IPS-18c (cell line): ENCODE results near the gene FLT3.

Experiments
- H3K4me3 ChIP-seq: 2 replicates; pipeline ENCODE4 v1.7.0; 2013; ENCODE audit warnings: low read depth, mild to moderate bottlenecking, low read length, moderate library complexity; ENCODE audit not compliant: insufficient read depth
- H3K9me3 ChIP-seq: one replicate; pipeline ENCODE4 v1.6.1; 2013; ENCODE audit warnings: mild to moderate bottlenecking, low read length, moderate library complexity; ENCODE audit not compliant: control insufficient read depth, insufficient read depth

Gene FLT3

DNA sequence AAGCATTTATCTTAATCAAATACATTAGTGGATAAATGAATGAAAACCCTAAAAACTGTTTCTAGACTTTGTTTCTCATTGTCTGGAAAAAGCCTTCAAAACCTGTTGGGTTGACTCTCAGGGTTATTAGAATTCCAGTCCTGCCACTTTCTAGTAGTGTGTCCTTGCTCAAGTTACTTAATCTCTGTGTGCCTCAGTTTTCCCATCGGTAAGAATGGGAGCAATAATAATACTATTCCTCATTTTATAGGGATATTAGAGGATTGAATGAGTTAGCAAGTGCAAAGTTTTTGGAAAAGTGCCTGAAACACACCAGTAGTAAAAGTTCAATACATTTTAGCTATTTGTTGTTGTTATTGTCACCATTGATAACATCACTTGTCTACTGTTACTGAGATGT, 114.8 kb downstream of the FLT3 start:
- no peak overlapping the region for H3K4me3 ChIP-seq
- H3K9me3 ChIP-seq, result no peaks in the 10 kb centered on the region

DNA sequence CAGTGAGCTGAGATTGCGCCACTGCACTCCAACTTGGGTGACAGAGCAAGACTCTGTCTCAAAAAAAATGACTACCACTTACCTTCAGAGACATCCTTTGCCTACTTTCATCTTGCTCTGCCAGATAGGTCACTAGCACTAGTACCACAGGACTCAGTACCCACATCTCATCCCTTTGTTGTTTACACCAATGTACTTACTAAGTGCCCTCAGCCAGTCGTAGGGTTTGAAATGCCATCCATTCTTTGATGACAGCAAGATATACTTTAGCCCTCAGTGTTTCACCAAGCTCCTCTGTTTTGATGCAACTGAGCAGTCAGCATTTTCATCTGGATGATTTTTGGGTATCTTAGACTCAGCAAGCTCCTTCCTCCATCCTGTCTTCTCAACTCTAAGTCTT, 118.0 kb downstream of the FLT3 start:
- Histone ChIP-seq H3K9me3 (peaks cover 2% of the 10 kb centered on the region), H3K4me3 (no peak overlapping the region)

- no peak overlapping the region for H3K4me3 ChIP-seq
- H3K9me3 ChIP-seq, result peaks cover 2% of the 10 kb centered on the region
Observed at GRCh38 chr13:27981006-27981708, 119.2 kb downstream of the FLT3 start.

GRCh38 chr13:27980280-27980998, 119.9 kb downstream of the FLT3 start:
- Histone ChIP-seq H3K9me3 (peaks cover 2% of the 10 kb centered on the region), H3K4me3 (no peak overlapping the region)

DNA sequence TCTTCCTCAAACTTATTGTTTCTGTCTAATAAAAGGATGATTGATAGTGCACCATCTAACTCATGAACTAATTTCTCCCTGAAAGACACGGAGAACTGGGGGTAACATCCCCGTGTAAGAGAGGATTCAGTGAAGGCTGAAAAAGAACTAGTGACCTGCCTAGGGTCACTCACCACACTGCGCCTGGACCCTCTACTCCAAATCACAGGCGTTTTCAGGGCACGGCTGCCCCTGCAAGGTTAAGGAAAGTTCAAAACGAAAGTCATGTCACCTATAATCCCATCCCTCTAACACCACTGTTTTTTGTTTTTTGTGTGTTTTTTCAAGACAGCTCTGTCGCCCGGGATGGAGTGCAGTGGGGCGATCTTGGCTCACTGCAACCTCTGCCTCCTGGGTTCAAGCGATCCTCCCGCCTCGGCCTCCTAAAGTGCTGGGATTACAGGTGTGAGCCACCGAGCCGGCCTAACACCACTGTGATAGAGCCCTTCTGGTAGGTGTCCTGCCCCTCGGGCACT, 120.6 kb downstream of the FLT3 start:
- H3K4me3 ChIP-seq, result no peak overlapping the region

DNA sequence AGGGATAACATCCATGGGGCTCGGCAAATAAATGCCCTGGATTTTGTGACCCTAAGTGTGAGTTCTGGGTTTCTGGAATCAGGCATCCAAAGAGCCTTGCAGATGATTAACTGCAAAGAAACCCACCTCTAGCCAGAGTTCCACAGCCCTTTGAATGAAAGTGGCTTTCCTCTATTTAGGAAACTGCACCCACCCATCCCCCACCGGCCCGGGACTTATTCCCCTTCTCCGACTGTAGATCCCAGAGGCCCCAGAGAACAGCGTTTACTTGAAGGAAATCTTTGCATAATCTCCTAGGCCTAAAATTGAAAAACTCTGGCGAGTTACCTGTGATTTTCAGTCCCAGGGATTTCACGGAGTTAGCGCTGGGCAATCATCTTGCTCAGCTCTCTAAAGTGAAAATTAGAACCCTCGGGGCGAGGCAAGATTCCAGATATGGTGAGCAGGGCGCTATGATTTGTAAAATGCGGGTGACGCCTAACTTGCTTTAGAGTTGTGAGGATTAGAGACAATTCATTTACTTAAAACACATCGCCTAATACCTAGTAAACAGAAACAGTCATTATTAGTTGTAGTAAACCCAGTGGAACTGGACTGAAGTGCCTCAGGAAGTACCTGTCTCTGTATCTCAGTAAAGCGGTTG, 121.3 kb downstream of the FLT3 start:
- Histone ChIP-seq H3K9me3 (peaks cover 4% of the 10 kb centered on the region), H3K4me3 (no peak overlapping the region)

More for the DNA sequence above, 120.6 kb downstream of the FLT3 start:
- peaks cover 4% of the 10 kb centered on the region for H3K9me3 ChIP-seq

DNA sequence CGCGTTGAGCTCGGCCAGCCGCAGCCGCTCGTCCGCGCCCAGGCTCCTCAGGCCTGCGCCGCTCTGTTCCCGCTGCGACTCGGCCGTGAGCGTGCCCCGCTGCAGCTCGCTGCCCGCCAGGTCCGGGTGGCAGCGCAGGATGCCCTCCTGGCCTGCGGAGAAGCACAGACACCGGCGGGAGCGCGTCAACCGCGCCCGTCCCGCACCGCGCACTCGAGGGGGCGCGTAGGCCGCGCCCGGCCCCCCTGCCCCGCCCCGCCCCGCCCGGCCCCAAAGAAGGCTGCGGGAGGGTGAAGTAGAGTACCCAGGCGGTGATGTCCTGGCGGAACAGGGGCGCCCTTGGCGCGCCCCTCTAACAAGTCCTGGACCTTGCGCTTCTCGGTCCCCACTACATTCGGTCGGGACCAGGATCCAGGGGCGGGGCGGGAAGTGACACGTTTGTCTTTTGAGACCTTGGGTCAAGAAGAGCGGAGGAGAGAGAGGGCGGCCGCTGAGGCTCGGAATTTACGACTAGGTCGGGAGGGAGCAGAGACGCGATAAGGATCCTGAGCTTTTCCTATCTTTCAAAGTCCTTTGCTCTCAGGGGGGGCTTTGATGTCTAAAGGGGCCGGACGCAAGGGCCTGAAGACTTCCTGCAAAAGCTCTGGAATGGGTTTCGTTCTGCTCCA, 121.9 kb downstream of the FLT3 start:
- Histone ChIP-seq H3K4me3 (no peak overlapping the region), H3K9me3 (peaks cover 4% of the 10 kb centered on the region)

DNA sequence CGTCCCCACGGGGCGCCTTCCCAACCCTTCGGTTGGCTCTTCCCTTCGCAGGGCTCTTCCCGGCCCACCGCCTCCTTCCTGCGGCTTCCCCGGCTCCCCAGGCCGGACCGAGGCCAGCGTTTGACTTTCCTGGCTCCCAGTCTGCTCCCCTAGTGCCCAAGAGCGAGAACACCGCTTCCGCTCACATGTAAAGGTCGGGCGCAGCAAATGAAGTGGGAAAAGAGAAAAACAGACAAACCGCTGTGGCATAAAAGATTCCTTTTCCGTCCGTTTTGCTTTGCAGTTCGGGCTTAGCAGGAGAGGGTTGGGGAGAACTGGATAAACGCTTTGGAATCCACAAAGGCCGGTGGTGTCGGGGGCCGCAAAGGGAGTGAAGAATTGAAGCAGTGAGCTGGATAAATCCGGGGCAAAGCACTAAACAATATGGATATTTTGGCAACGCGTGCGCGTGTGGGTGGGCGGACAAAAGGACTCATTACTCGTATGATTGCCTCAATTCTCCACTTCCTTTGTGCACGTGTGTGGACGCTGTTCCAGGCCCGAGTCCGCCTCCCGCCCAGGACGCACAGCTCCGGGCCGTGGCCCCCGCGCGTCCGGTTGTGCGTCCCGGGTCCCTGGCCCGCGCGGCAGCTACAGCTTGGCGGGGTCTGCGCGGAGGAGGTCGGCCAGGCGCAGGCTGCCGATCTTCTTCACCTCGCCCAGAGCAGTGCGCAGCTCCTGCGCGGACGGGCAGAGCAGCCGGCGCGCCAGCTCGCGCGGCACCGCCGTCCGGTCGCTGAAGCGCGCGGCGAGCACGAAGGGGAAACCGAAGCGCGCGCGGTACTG, 122.7 kb downstream of the FLT3 start:
- Histone ChIP-seq H3K9me3 (peaks cover 4% of the 10 kb centered on the region), H3K4me3 (no peak overlapping the region; the same call in 1 of the 2 replicates)

DNA sequence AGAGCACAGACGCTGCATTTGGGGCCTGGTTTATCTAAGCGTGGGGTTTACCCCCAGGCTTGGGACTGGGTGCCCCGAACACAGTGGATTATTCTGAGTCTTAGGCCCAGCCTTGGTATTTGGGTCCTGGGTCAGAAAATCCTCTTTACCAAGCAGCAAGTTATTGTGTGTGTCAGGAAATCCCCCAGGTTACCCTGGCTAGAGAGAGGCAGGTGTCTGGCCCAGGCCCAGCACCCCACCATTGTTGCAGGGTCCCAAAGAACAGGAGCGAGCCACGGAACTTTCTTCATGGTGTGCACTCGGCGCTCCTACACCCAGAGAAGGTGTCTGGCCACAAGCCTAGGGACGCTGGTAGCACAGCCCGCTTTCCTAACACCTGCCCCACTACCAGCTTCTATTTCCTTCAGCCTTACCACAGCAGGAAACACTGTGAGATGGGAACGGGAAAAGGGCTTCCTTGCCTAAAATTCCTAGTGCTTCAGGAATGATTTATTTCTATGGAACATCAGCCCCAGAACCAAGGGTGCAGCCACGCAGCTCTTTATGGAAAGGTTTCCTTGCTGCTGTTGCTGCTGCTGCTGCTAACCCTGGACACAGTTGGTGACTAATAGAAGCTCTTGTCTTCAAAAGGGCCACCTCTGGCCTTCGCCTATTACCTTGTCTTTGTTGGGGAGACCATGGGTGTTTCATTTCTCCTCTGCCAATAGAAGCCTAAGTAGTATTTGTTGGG, 123.8 kb downstream of the FLT3 start:
- H3K4me3 ChIP-seq, result no peak overlapping the region
- H3K9me3 ChIP-seq, result peaks cover 4% of the 10 kb centered on the region

GRCh38 chr13:27975564-27976361, 124.6 kb downstream of the FLT3 start:
- no peak overlapping the region for H3K4me3 ChIP-seq
- H3K9me3 ChIP-seq, result peaks cover 4% of the 10 kb centered on the region

DNA sequence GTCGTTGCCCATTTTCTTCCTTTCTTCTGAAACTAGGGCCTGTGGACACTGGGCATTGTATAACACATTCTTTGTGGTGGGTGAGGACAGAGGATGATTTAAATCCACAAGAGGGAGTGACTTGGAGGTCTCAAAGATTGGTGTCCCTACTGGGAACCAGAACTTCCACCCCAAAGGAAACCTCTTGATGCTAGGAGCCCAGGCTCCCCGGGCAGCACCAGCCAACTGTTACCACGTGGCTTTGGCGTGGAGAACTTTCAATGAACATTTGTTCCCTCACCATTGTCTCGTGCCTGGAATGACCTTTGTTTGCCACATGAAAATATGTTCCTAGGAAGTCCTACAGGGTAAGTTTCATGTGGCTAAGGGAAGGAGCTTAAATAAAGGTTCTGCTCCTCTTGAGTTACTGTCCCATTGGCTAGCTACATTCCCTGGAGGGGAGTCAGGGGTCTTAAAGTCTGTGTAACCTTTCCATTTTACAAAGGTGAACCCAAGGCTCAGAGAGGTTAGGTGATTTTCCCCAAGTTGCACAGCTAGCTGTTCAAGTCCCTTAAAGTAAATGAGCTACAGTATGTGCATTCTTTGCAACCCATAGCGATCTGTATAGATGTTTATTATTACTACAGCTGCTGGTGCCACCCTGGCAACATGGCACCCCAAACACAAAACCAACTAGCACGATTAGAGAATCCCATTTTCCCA, 126.3 kb downstream of the FLT3 start:
- Histone ChIP-seq H3K9me3 (peaks cover 2% of the 10 kb centered on the region), H3K4me3 (no peak overlapping the region)

GRCh38 chr13:27973291-27973690, 127.1 kb downstream of the FLT3 start:
- Histone ChIP-seq H3K9me3 (peaks cover 2% of the 10 kb centered on the region), H3K4me3 (no peak overlapping the region; the same call in 1 of the 2 replicates)

DNA sequence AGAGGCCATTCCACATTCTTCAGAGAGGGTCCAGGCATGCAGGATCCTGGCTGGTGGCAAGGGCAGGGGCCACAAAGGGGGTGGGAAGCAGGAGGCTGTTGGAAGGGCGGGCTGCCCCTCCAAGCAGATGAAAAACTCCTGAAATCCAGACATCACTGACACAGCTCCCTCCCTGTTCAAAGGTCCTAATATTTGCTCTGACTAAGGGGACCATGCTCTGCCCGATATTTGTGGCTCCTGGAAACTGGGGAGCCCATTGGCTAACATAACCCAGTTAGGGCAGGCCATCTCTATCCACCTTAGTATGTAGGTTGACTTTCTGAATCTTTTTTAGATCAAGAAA, 127.9 kb downstream of the FLT3 start:
- Histone ChIP-seq H3K4me3 (no peak overlapping the region), H3K9me3 (peaks cover 2% of the 10 kb centered on the region)

- Histone ChIP-seq H3K4me3 (no peak overlapping the region), H3K9me3 (peaks cover 2% of the 10 kb centered on the region)
Observed at GRCh38 chr13:27971776-27972477, 128.4 kb downstream of the FLT3 start.
